SK-N-MC (cell line): Measurements from ENCODE around the gene RPS19.

Experiments
- DNase-seq: peaks from one replicate; pipeline ENCODE4 v3.0.0-alpha.2; 2011; ENCODE audit warnings: low read depth, low spot score
- H3K27ac ChIP-seq: fragments of 200-600 bp; sonication (generic); 2 replicates; pipeline ENCODE4 v1.5.1; 2016; ENCODE audit warnings: mixed run types
- H3K36me3 ChIP-seq: fragments of 200-600 bp; sonication (generic); 2 replicates; pipeline ENCODE4 v1.6.1; 2017; ENCODE audit warnings: antibody characterized with exemption, low read length, mixed read lengths; ENCODE audit not compliant: insufficient read depth
- H3K4me3 ChIP-seq: fragments of 200-600 bp; sonication (generic); 2 replicates; pipeline ENCODE4 v1.5.1; 2016
- H3K9ac ChIP-seq: fragments of 200-600 bp; sonication (generic); 2 replicates; pipeline ENCODE4 v1.8.0; 2017; ENCODE audit warnings: mixed run types, mixed read lengths; ENCODE audit not compliant: insufficient read length
- H3K9me3 ChIP-seq: fragments of 200-600 bp; sonication (generic); 2 replicates; pipeline ENCODE4 v1.6.1; 2017; ENCODE audit warnings: low read depth, mild to moderate bottlenecking, antibody characterized with exemption, low read length, moderate library complexity, mixed read lengths
- EZH2 ChIP-seq: fragments of 200-600 bp; sonication (generic); IDR thresholded peaks from one replicate; pipeline ENCODE4 v1.6.1; 2017; ENCODE audit warnings: antibody characterized with exemption
- FOXP2 ChIP-seq: optimal IDR thresholded peaks from 2 replicates; pipeline ENCODE3; 2011; ENCODE audit warnings: mild to moderate bottlenecking, moderate library complexity; ENCODE audit not compliant: insufficient read depth; ENCODE audit errors: extremely low read length, control extremely low read depth
- POLR2AphosphoS5 ChIP-seq: IDR thresholded peaks from 2 replicates; pipeline ENCODE4 v1.6.1; 2012; ENCODE audit warnings: mild to moderate bottlenecking, low read depth, low read length, borderline replicate concordance

RPS19 gene

GRCh38 chr19:41879670-41880328 lies 19.7 kb downstream of the RPS19 start:
- H3K27ac ChIP-seq: peak overlapping the region; percentile 96
- H3K36me3 ChIP-seq: no peaks in the 10 kb centered on the region
- peak overlapping the region; percentile 61 for H3K9ac ChIP-seq
- no peak for DNase-seq
- no peak overlapping the region for H3K4me3 ChIP-seq
- TF ChIP-seq POLR2AphosphoS5 (no peak), EZH2 (no peak), FOXP2 (no peak)
- H3K9me3 ChIP-seq: no peaks in the 10 kb centered on the region

GRCh38 chr19:41880329-41880708 lies 20.3 kb downstream of the RPS19 start:
- DNase-seq: peak; percentile 78
- Histone ChIP-seq H3K36me3 (no peaks in the 10 kb centered on the region), H3K9ac (no peak overlapping the region), H3K27ac (peak overlapping the region; percentile 96), H3K9me3 (no peaks in the 10 kb centered on the region), H3K4me3 (peak overlapping the region; percentile 63; the same call in 1 of the 2 replicates)
- no peak; the same call in 1 of the 2 replicates for TF ChIP-seq POLR2AphosphoS5
- TF ChIP-seq FOXP2: no peak
- no peak for TF ChIP-seq EZH2

DNA sequence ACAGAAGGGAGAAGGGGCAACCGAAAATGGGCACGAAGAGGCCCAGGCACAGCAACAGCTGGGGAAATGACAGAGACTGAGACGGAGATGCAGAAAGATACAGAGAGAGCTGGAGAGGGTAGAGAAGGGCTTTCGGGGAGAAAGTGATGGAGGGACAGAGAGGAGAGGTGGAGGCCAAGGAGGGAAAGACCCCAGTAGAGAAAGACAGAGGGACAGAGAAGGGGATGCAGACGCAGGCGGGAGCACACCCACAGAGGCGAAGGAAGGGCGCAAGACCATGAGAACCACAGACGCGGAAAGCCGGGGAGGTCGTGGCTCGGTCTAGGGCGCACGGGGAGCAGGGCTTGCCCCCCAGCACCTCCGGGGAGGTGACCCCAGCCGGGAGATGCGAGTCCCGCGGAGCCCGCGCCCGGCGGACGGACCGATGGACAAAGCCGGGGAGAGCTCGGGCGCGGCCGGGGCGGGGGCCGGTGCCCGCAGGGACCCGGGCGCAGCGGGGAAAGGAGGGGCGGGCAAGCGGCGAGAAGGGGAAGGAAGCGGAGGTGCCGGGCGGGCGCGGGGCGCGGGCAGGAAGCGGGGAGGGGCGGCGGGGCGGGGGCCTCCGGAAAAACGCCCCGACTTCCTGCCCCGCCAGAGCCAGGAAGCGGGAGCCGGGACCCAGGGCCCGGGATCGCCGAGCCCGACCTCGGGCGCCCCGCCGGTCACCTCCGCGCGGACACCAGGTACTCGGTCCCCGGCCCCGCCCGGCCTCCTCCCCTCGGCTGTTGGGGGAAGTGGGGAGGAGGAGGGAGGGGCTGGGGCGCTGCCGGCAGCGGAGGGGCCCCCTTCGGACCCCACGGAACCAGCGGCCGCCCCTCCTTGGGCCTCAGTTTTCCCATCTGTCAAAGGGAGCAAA lies 22.8 kb downstream of the RPS19 start, which contains the start of gene ARHGEF1:
ARHGEF1 (plus strand) TSS at position 617 of the 895 bp plus-strand sequence. CDS start 4,899 bp downstream, outside the sequence.
- peak within 1 kb of the TSS; percentile 95 for H3K27ac ChIP-seq
- no peaks in the 10 kb centered on the region; the same call in 1 of the 2 replicates for H3K36me3 ChIP-seq
- no peaks in the 10 kb centered on the region for H3K9me3 ChIP-seq
- TF ChIP-seq POLR2AphosphoS5: no peak; the same call in 1 of the 2 replicates
- TF ChIP-seq FOXP2: no peak
- no peak for TF ChIP-seq EZH2
- peak within 1 kb of the TSS; percentile 94 for H3K9ac ChIP-seq
- peak within 1 kb of the TSS; percentile 81 for H3K4me3 ChIP-seq
- no peak for DNase-seq

- Histone ChIP-seq H3K4me3 (peak overlapping the region; percentile 81), H3K9me3 (no peaks in the 10 kb centered on the region), H3K36me3 (peaks cover 6% of the 10 kb centered on the region; the same call in 1 of the 2 replicates), H3K27ac (peak overlapping the region; percentile 95), H3K9ac (peak overlapping the region; percentile 94)
- no peak for TF ChIP-seq POLR2AphosphoS5
- TF ChIP-seq EZH2: no peak
- TF ChIP-seq FOXP2: no peak
- DNase-seq: no peak
Measured at GRCh38 chr19:41883463-41883820, 23.4 kb downstream of the RPS19 start.

- Histone ChIP-seq H3K36me3 (peaks cover 10% of the 10 kb centered on the region; the same call in 1 of the 2 replicates), H3K4me3 (peak overlapping the region; percentile 81), H3K9ac (peak overlapping the region; percentile 94), H3K9me3 (no peaks in the 10 kb centered on the region), H3K27ac (peak overlapping the region; percentile 95)
- DNase-seq: no peak
- peak; percentile 24 for TF ChIP-seq FOXP2
- TF ChIP-seq EZH2: no peak
- peak; percentile 79 for TF ChIP-seq POLR2AphosphoS5
Measured at GRCh38 chr19:41883821-41884733, 24.0 kb downstream of the RPS19 start.

GRCh38 chr19:41886761-41887710 lies 27.0 kb downstream of the RPS19 start:
- peak overlapping the region; percentile 55 for H3K27ac ChIP-seq
- no peak for DNase-seq
- H3K9me3 ChIP-seq: no peaks in the 10 kb centered on the region
- peaks cover 19% of the 10 kb centered on the region; the same call in 1 of the 2 replicates for H3K36me3 ChIP-seq
- TF ChIP-seq EZH2: no peak
- H3K4me3 ChIP-seq: peak overlapping the region; percentile 30; the same call in 1 of the 2 replicates
- peak overlapping the region; percentile 34 for H3K9ac ChIP-seq

DNA sequence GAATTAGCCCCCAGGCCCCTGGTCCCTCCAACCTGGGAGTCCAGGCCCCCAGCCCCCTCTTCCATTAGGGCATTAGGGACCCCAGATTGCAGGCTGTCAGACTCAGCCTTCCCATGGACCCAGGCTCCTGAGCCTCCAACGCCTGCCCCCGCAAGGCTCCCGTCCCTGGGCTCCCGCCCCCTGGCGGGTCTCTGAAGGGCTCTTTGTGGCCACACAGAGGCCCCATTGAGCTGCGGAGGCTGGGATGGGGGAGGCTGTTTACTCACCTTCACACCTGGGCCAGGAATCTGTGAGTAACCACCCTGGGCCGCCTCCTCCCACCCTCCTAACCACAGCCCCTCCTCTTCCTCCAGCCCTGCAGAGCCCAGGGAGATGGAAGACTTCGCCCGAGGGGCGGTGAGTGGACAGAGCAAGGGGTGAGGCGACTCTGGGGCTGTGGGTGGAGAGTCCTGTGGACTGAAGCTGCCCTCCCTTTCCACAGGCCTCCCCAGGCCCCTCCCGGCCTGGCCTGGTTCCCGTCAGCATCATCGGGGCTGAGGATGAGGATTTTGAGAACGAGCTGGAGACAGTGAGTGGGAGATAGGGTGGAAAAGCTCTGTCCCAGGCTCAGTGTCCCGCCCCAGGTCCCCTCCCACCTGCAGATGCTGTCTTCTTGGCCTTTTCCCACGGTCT lies 27.8 kb downstream of the RPS19 start:
- no peak overlapping the region for H3K27ac ChIP-seq
- no peak for DNase-seq
- no peak overlapping the region for H3K4me3 ChIP-seq
- TF ChIP-seq EZH2: no peak
- no peak for TF ChIP-seq FOXP2
- no peak for TF ChIP-seq POLR2AphosphoS5
- peaks cover 19% of the 10 kb centered on the region; the same call in 1 of the 2 replicates for H3K36me3 ChIP-seq
- no peak overlapping the region for H3K9ac ChIP-seq
- H3K9me3 ChIP-seq: no peaks in the 10 kb centered on the region
